Keratinocyte (primary cell): ENCODE results near the gene SHISA7.

Source experiments
- EZH2 ChIP-seq: IDR thresholded peaks from one replicate; pipeline ENCODE4 v1.6.1; 2012; ENCODE audit warnings: inconsistent platforms, mild to moderate bottlenecking, low read length, moderate library complexity
- TF ChIP-seq, protein P1 (sequence below), 3 experiments: IDR thresholded peaks in 1 of 3; conservative IDR thresholded peaks in 1 of 3; optimal IDR thresholded peaks in 1 of 3; 2 replicates in 2 of 3; 3 replicates in 1 of 3; pipeline versions ENCODE3 to v1.5.1; 2011; ENCODE audit warnings: low read length in 3 of 3, mild to moderate bottlenecking in 3 of 3, moderate library complexity in 2 of 3, control low read depth in 1 of 3, inconsistent platforms in 1 of 3; ENCODE audit not compliant: insufficient read depth in 2 of 3; ENCODE audit errors: extremely low read depth in 1 of 3

DNA sequence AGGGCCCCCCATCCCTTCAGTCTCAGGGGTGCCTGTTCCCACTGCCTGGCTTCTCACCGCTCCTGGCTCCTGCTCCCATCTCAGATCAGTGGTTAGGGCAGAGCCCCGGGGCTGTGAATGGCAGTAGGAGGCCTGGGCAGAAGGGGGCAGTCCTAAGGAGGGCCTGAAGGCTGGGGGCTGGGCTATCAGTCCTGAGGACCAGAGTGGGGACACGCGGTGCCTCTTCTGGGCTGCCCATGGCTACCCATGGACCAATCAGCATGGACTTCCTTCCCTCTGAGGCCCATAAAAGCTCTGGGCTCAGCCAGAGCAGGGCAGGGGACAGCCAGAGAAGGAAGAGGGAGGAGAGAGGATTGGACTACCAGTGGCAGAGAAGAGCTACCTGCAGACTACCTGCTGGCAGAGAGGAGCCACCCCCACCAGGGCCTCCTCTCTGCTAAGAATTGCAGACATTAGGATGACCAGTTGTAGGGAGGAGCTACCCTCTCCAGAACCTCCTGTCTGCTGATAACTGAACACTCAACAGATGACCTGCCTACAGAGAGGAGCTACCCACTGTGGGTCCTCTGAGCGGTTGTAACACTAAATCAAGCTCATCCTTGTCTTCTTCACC, 23.4 kb downstream of the SHISA7 start:
- TF ChIP-seq, protein P1, sequence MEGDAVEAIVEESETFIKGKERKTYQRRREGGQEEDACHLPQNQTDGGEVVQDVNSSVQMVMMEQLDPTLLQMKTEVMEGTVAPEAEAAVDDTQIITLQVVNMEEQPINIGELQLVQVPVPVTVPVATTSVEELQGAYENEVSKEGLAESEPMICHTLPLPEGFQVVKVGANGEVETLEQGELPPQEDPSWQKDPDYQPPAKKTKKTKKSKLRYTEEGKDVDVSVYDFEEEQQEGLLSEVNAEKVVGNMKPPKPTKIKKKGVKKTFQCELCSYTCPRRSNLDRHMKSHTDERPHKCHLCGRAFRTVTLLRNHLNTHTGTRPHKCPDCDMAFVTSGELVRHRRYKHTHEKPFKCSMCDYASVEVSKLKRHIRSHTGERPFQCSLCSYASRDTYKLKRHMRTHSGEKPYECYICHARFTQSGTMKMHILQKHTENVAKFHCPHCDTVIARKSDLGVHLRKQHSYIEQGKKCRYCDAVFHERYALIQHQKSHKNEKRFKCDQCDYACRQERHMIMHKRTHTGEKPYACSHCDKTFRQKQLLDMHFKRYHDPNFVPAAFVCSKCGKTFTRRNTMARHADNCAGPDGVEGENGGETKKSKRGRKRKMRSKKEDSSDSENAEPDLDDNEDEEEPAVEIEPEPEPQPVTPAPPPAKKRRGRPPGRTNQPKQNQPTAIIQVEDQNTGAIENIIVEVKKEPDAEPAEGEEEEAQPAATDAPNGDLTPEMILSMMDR (optimal IDR thresholded peaks at IDR 0.05 in 1 of 3, IDR thresholded peaks at IDR 0.05 in 1 of 3, conservative IDR thresholded peaks at IDR 0.05 in 1 of 3; ENCODE audit: extremely low read depth in 1 of 3, insufficient read depth in 2 of 3, low read length in 3 of 3), result no peak
- TF ChIP-seq EZH2, result no peak
